Measurements from ENCODE around the gene NUMB.
"Not testable (repeated sequence)": the region's sequence is repeated elsewhere in the genome, so short reads cannot be mapped to it uniquely, and the experiment has no call there.

NUMB gene

GRCh38 chr14:73397810-73398209 is 60.5 kb downstream of the NUMB start:
- DNase-seq (ENCODE audit: low read depth), result no peak
- H3K4me3 ChIP-seq (ENCODE audit: low read depth, low read length), result no peak overlapping the region
- TF ChIP-seq CTCF (IDR thresholded peaks at IDR 0.05; ENCODE audit: low read depth, low read length, missing control alignments), result no peak

- no peak for DNase-seq (ENCODE audit: low read depth)
- H3K4me3 ChIP-seq (ENCODE audit: low read depth, low read length), result no peak overlapping the region
- TF ChIP-seq CTCF (IDR thresholded peaks at IDR 0.05; ENCODE audit: low read depth, low read length, missing control alignments), result no peak
Observed at GRCh38 chr14:73394317-73394716, 64.0 kb downstream of the NUMB start.

GRCh38 chr14:73393375-73393774 is 65.0 kb downstream of the NUMB start:
- no peak for DNase-seq (ENCODE audit: low read depth)
- TF ChIP-seq CTCF (IDR thresholded peaks at IDR 0.05; ENCODE audit: low read depth, low read length, missing control alignments), result no peak
- H3K4me3 ChIP-seq (ENCODE audit: low read depth, low read length), result no peak overlapping the region

- DNase-seq (ENCODE audit: low read depth), result no peak
- no peak overlapping the region for H3K4me3 ChIP-seq (ENCODE audit: low read depth, low read length)
- no peak for TF ChIP-seq CTCF (IDR thresholded peaks at IDR 0.05; ENCODE audit: low read depth, low read length, missing control alignments)
Observed at GRCh38 chr14:73392329-73393257, 65.8 kb downstream of the NUMB start.

GRCh38 chr14:73387860-73388259 is 70.5 kb downstream of the NUMB start:
- DNase-seq (ENCODE audit: low read depth), result not testable (repeated sequence)

GRCh38 chr14:73386342-73386741 is 72.0 kb downstream of the NUMB start:
- TF ChIP-seq CTCF (IDR thresholded peaks at IDR 0.05; ENCODE audit: low read depth, low read length, missing control alignments), result no peak
- no peak overlapping the region for H3K4me3 ChIP-seq (ENCODE audit: low read depth, low read length)
- DNase-seq (ENCODE audit: low read depth), result no peak

More at GRCh38 chr14:73387860-73388259, 70.5 kb downstream of the NUMB start:
- H3K4me3 ChIP-seq (ENCODE audit: low read depth, low read length), result not testable (repeated sequence)

- DNase-seq (ENCODE audit: low read depth), result not testable (repeated sequence)
Observed at GRCh38 chr14:73385021-73385420, 73.3 kb downstream of the NUMB start.

GRCh38 chr14:73383356-73383755 is 75.0 kb downstream of the NUMB start:
- no peak for TF ChIP-seq CTCF (IDR thresholded peaks at IDR 0.05; ENCODE audit: low read depth, low read length, missing control alignments)
- DNase-seq (ENCODE audit: low read depth), result no peak
- no peak overlapping the region for H3K4me3 ChIP-seq (ENCODE audit: low read depth, low read length)

More at GRCh38 chr14:73385021-73385420, 73.3 kb downstream of the NUMB start:
- not testable (repeated sequence) for H3K4me3 ChIP-seq (ENCODE audit: low read depth, low read length)
